DMS53 (cell line): Measurements from ENCODE around the gene MXD4.

Source experiments
- DNase-seq: peaks from one replicate; lab custom pipeline; 2025; lab: John Stamatoyannopoulos, UW

Gene MXD4

GRCh38 chr4:2261853-2262144 lies at the start of gene MXD4:
Gene MXD4, minus strand, starts transcription at chr4:2262109. Its CDS starts 129 bp downstream, at chr4:2261980.
- DNase-seq = no peak

- DNase-seq = no peak
These were observed 45.0 kb upstream of the MXD4 start for GRCh38 chr4:2306773-2307410.

GRCh38 chr4:2305766-2306501 lies 44.0 kb upstream of the MXD4 start:
- DNase-seq = peak; percentile 84

- DNase-seq = no peak
These were observed 43.1 kb upstream of the MXD4 start for GRCh38 chr4:2304877-2305561.

- no peak for DNase-seq
These were observed 42.5 kb upstream of the MXD4 start for GRCh38 chr4:2304321-2304876.

GRCh38 chr4:2303686-2304320 lies 41.9 kb upstream of the MXD4 start:
- DNase-seq = peak; percentile 90

GRCh38 chr4:2303121-2303685 lies 41.3 kb upstream of the MXD4 start:
- DNase-seq = no peak

- DNase-seq = peak; percentile 51
These were observed 40.6 kb upstream of the MXD4 start for GRCh38 chr4:2302387-2303119.

GRCh38 chr4:2301806-2302205 lies 39.9 kb upstream of the MXD4 start:
- no peak for DNase-seq

- no peak for DNase-seq
These were observed 39.3 kb upstream of the MXD4 start for GRCh38 chr4:2301225-2301642.

GRCh38 chr4:2300431-2301224 lies 38.7 kb upstream of the MXD4 start:
- DNase-seq = peak; percentile 30

- DNase-seq = no peak
These were observed 37.9 kb upstream of the MXD4 start for GRCh38 chr4:2299794-2300193.

- no peak for DNase-seq
These were observed 36.7 kb upstream of the MXD4 start for GRCh38 chr4:2298532-2298991.

- DNase-seq = no peak
These were observed 36.0 kb upstream of the MXD4 start for GRCh38 chr4:2297606-2298531.

GRCh38 chr4:2296631-2297601 lies 35.0 kb upstream of the MXD4 start:
- peak; percentile 92 for DNase-seq

- peak; percentile 75 for DNase-seq
These were observed 34.1 kb upstream of the MXD4 start for GRCh38 chr4:2295900-2296442.

GRCh38 chr4:2295500-2295899 lies 33.6 kb upstream of the MXD4 start:
- no peak for DNase-seq

GRCh38 chr4:2292646-2293108 lies 30.8 kb upstream of the MXD4 start:
- DNase-seq = no peak
